Measurements from ENCODE around the gene ZNF277.
A peak's percentile ranks its signal among the peaks of the same experiment; 100 is the strongest.

Gene ZNF277

DNA sequence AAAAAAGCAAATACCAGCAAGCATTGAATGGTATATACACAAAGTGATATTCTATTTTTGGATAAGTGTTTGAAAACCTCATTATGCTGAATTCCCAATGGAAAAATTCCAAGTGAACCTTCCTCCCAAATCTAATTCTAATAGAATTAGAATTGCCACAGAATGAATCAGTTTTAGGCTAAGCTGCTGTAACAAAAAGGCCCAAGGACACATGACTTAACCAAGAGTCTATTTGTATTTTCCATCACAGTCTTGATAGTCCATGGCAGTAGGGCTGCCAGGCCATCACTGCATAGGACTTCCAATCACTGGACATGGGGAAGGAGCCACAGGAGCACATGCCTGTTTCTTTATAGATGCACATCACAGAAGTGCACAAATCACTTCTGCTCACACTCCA is 152.6 kb downstream of the ZNF277 start:
- no peak for DNase-seq

- no peak for DNase-seq
Observed at GRCh38 chr7:112360681-112361080, 154.2 kb downstream of the ZNF277 start.

GRCh38 chr7:112361154-112361553 is 154.7 kb downstream of the ZNF277 start:
- no peak for DNase-seq

DNA sequence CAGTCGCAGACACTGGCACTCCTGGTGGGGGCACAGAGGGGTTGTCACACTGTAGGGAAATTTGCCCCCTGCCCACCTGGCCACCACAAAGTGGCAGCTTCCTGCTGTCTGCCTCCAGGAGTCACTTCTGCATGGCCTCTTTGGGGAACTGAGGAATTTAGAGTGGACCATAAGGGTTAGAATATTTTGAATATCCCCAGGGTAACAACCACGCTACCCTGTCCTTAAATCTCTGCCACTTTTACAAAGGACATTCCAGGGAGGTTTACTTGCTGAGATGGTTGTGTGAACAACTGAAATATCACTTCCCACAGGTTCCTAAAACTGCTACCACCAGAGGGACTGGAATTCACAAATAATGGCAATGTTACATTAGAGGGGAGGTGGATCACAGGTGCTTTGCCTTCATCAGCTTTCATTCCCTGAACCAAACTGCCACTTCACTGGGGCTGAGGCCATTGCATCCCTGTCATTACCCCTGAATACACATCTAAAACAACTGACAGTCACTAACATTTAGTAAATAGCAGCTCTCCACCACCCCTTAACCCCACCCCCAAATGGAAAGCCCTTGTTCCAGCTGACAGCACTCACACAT is 155.7 kb downstream of the ZNF277 start:
- no peak for DNase-seq

DNA sequence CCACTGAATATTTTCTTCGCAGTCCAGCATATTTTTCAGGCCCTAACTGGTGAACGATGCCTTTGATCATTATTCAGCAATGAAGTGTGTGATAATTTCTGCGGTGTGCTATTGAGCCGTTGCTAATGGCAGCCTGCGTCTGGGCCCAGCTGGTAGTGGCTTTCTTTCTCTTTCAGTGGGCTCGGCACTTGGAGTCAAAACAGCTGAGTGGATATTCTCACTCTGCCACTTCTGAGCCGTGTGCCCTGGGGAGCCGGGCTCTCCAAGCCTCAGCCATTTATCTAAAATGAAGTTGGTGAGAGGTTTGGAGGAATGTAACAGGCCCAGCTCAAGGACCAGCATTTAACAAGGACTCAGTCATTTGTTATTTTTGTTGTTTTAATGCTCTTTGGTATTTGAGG is 156.2 kb downstream of the ZNF277 start:
- DNase-seq: no peak

DNA sequence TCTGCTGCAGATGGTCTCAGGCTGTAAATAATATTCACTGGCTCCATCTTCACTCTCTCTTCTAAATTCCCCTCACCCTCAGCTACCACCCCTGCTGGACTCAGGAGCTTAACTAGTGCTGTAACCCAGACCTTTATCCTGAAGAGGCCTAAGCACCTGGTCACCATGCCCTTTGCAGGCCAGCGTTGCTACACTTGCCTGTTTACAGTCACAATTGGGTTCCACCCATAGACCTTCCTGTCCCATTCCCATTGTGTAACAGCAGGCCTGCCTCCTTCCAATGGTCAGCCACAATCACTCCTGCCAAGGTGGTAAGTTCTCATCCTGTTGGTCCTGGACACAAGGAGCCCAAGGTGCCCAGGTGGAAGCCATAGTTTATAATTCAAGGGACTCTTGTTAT is 157.9 kb downstream of the ZNF277 start:
- no peak for DNase-seq

DNA sequence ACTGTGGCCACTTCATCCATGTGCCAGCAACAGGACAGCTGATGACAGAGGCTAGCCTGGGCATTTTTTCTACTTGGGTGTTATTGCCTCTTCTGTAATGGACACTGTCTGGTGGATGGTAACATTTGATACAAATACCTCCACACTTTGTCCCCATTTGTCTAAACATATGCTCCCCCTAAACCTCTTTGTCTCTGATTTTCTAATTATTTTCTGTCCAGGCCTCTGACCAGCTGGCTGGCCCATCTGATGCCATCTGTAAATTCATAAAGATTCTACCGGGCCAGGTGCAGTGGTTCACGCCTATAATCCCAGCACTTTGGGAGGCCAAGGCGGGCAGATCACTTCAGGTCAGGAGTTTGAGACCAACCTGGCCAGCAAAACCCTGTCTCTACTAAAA is 159.1 kb downstream of the ZNF277 start:
- DNase-seq: no peak

DNA sequence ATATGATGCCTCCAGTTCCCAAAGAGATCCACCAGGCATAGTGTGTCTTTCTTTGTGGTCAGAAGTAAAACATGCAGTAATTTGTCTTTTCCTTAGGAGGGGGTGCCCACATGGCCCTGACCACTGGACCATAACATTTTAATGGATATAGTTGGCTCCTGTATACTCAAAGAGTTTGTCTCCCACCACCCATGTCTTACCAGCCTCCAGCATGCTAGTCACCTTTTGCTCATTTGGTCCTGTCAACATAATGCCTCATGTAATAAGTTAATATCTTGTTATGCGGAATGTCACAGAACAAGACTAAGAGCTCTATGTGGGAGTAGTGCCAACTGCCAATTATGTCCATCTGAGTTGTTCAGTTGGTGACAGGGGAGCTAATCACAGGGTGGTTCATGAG is 160.4 kb downstream of the ZNF277 start:
- no peak for DNase-seq

DNA sequence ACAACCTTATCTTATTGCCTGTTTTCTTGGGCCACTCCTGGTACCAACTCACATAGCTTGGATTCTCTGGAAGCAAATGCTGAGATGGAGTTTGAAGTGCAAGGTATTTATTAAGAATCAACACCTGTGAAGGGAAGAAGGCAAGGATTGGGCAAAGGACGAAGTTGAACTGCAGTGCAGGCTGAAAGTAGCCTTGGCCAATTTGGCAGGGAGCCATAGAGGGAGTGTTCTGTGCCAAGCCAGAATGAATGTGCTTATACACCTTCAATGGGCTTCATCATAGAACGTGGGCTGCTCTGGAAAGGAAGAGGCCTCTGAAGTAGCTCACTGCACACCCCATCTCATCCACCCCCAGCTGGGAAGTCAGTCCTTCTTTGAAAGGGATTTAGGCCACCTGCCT is 163.9 kb downstream of the ZNF277 start:
- peak; percentile 31 for DNase-seq

- DNase-seq: no peak
Observed at GRCh38 chr7:112371701-112372100, 165.2 kb downstream of the ZNF277 start.

DNA sequence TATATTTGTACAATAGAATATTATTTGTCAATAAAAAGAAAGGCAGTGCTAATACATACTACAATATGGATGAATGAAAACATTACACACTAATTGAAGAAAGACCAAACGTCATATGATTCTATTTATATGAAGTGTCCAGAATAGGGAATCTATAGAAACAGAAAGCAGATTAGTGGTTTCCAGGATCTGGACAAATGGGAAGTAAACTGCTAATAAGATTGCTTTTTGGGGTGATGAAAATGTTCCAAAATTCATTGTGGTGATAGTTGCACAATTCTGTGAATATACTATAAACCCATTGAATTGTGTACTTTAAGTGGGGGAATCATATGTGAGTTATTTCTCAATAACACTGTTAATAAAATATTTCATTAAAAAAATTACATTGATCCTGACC is 165.6 kb downstream of the ZNF277 start:
- no peak for DNase-seq

GRCh38 chr7:112377593-112377992 is 171.1 kb downstream of the ZNF277 start:
- DNase-seq: no peak

- peak; percentile 11 for DNase-seq
Observed at GRCh38 chr7:112381311-112382091, 175.0 kb downstream of the ZNF277 start.

- peak; percentile 59 for DNase-seq
Observed at GRCh38 chr7:112383671-112384417, 177.3 kb downstream of the ZNF277 start.

DNA sequence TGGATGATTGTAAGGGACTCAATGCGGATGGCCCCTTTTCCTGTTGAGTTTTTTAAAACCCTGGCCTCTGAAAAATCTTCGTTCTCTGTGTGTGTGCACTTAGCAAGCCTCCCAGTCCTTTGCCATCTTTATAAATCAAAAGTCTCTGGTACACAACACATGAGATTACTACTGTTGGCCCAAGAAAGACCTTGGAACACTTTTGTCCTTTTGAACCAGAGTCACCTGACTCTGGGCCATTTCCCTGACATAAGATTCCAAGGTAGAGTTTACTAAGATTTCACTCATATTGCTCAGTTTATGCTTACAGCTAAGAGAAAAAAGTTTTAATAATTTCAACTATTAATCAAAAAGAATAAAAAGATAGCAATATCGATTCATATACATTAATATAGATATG is 179.0 kb downstream of the ZNF277 start:
- DNase-seq: no peak

GRCh38 chr7:112386619-112387018 is 180.1 kb downstream of the ZNF277 start:
- no peak for DNase-seq

DNA sequence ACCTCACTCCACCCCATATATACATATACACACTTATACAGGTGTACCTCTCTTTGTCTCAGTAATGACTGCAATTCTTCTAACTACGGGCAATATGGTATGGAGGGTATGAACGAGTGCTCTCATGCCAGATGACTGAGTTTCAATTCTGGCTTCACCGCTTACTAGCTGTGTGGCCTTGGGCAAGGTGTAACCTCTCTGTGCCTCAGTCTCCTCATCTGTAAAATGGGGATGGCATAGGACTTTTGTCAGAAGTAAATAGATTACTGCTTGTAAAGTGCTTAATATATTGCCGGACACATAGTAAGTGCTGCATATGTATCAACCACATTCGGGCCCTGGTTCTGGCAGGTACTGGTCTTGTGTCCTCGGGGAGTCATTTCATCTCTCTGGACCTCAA is 183.7 kb downstream of the ZNF277 start:
- DNase-seq: no peak

GRCh38 chr7:112391079-112391821 is 184.8 kb downstream of the ZNF277 start:
- peak; percentile 64 for DNase-seq

DNA sequence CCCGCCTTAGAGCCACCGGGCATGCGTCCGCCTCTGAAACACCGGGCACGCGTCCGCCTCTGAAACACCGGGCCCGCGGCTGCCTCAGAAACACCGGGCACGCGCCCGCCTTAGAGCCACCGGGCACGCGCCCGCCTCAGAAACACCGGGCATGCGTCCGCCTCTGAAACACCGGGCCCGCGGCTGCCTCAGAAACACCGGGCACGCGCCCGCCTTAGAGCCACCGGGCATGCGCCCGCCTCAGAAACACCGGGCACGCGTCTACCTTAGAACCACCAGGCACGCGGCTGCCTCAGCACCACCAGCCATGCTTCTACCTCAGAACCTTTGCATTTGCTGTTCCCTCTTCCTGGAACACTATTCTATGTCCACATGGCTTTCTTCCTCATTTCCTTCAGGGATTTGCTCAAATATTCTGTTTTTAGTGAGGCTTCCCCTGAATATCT is 185.4 kb downstream of the ZNF277 start:
- peak; percentile 78 for DNase-seq
